PC-9 (cell line): ENCODE data around the gene CNTNAP2. TPM values are rescaled to one million over a fixed set of nuclear protein-coding genes. Genes with fewer than 3 reads are reported as not detected.

Experiments
- BruUV-seq: library from RNA; stranded (reverse); fragments of 400-500 nt; replicated peaks from 2 replicates; lab custom pipeline; 2021; lab: Mats Ljungman, UMichigan
- CTCF ChIA-PET: fragments of 300-600 bp; sonication (Branson Sonifier 250); formaldehyde crosslinking; loops from one replicate; lab custom pipeline; 2022; ENCODE audit warnings: antibody characterized with exemption; lab: Charles Lee
- POLR2A ChIA-PET: fragments of 300-600 bp; sonication (Branson Sonifier 250); formaldehyde crosslinking; loops from one replicate; lab custom pipeline; 2022; ENCODE audit warnings: antibody characterized with exemption; ENCODE audit not compliant: unreplicated experiment; lab: Charles Lee
- DNase-seq, 2 experiments: peaks; one replicate each; pipeline versions ENCODE4 v3.0.0 to v3.0.0-alpha.2; 2015 to 2022; ENCODE audit warnings: mixed read lengths in 1 of 2
- H2AFZ ChIP-seq: fragments of 200-600 bp; sonication (generic); 2 replicates; pipeline ENCODE4 v1.8.1; 2017; ENCODE audit warnings: antibody characterized with exemption
- H3F3A ChIP-seq: fragments of 200-600 bp; sonication (generic); 2 replicates; pipeline ENCODE4 v1.8.1; 2017; ENCODE audit warnings: antibody characterized with exemption, mild to moderate bottlenecking, low read depth; ENCODE audit not compliant: insufficient read depth
- H3K27ac ChIP-seq: fragments of 200-600 bp; sonication (generic); 2 replicates; pipeline ENCODE4 v1.6.1; 2016; ENCODE audit warnings: mixed run types
- H3K27me3 ChIP-seq: fragments of 200-600 bp; sonication (generic); 2 replicates; pipeline ENCODE4 v1.6.1; 2016; ENCODE audit warnings: low read depth, mixed run types; ENCODE audit not compliant: insufficient read depth
- H3K36me3 ChIP-seq: fragments of 200-600 bp; sonication (generic); 2 replicates; pipeline ENCODE4 v1.6.1; 2016; ENCODE audit warnings: low read depth, mixed run types
- H3K4me1 ChIP-seq: fragments of 200-600 bp; sonication (generic); replicated peaks from 2 replicates; pipeline ENCODE4 v1.6.1; 2016; ENCODE audit warnings: mixed run types; ENCODE audit not compliant: insufficient read depth
- H3K4me2 ChIP-seq: fragments of 200-600 bp; sonication (generic); 2 replicates; pipeline ENCODE4 v1.6.1; 2017; ENCODE audit warnings: mixed run types
- H3K4me3 ChIP-seq: fragments of 200-600 bp; sonication (generic); 2 replicates; pipeline ENCODE4 v1.6.1; 2016; ENCODE audit warnings: mixed run types
- H3K79me2 ChIP-seq: fragments of 200-600 bp; sonication (generic); 2 replicates; pipeline ENCODE4 v1.6.1; 2017; ENCODE audit warnings: low read depth, mixed run types
- H3K9me2 ChIP-seq: fragments of 200-600 bp; sonication (generic); 2 replicates; pipeline ENCODE4 v1.8.1; 2017; ENCODE audit warnings: mild to moderate bottlenecking; ENCODE audit not compliant: insufficient read depth
- H3K9me3 ChIP-seq: fragments of 200-600 bp; sonication (generic); 2 replicates; pipeline ENCODE4 v1.8.1; 2016; ENCODE audit warnings: low read depth; ENCODE audit not compliant: insufficient read depth
- H4K20me1 ChIP-seq: fragments of 200-600 bp; sonication (generic); 2 replicates; pipeline ENCODE4 v1.8.1; 2017; ENCODE audit not compliant: insufficient read depth
- CTCF ChIP-seq: fragments of 200-600 bp; sonication (generic); conservative IDR thresholded peaks from 2 replicates; pipeline ENCODE4 v1.6.1; 2017; ENCODE audit warnings: mixed run types, antibody characterized with exemption, mild to moderate bottlenecking, moderate library complexity
- EZH2 ChIP-seq: fragments of 200-600 bp; sonication (generic); IDR thresholded peaks from 2 replicates; pipeline ENCODE4 v1.8.0; 2017; ENCODE audit warnings: antibody characterized with exemption, low read depth
- intact Hi-C: fragments of 100-400 bp; cut with micrococcal nuclease; formaldehyde crosslinking; loops from one replicate; pipeline ENCODE4 v1.10.0; 2022; ENCODE audit not compliant: unreplicated experiment
- total RNA-seq: library from RNA; stranded (reverse); gene quantifications from 2 replicates; pipeline ENCODE4 v1.2.3, GENCODE V29; 2021

The CNTNAP2 gene
- total RNA-seq, 1 experiment from 2014 or later: not detected

DNA sequence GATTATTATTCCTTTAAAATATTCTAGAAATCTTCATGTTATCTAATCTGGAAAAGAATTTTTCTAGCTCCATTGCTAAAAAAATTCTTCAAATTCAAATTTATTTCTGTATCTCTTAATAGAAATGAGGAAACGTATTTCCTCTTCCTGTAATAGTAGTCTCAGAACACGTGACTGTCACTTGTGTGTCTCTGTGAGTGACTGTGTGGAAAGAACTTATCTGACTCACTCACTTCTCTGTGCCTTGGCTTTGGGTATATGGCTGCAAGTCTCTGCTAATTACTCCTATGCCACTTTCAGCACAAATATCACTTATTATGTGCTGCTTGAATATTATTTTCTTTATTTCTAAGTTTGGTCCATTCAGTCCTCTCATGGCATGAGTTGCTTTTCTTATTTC, 132.7 kb downstream of the CNTNAP2 start:
- Histone ChIP-seq H3K27me3 (peaks cover 29% of the 10 kb centered on the region), H3K79me2 (no peaks in the 10 kb centered on the region), H3K9me2 (no peaks in the 10 kb centered on the region), H3K4me2 (no peak overlapping the region), H4K20me1 (no peaks in the 10 kb centered on the region), H3K27ac (no peak overlapping the region), H3K9me3 (no peaks in the 10 kb centered on the region), H3F3A (no peaks in the 10 kb centered on the region), H3K36me3 (no peaks in the 10 kb centered on the region), H3K4me1 (no peaks in the 10 kb centered on the region), H3K4me3 (no peak overlapping the region), H2AFZ (no peak overlapping the region)
- intact Hi-C loops: no loop called here
- BruUV-seq: no TSS peak
- TF ChIP-seq EZH2 (no peak), CTCF (no peak)
- ChIA-PET CTCF (no interaction called here), POLR2A (no interaction called here)
- no peak for DNase-seq

DNA sequence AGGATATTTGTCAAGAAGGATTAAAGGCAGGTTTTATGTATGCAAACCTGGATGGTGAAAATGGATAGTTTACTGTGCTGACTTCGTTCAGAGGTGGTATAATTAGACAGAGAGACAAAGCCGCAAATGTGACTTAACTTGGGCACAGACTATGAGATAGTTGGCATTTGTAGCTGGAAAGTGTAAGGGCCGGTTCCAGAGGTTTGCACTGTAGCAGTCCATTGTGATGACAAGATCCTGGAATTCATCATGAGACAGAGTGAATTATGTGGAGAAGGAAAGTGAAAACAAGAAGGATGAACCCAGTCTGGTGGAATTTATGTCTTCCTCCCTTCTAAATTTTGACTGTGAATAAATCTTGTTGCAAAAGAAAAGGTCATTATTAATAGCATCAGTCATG, 139.0 kb downstream of the CNTNAP2 start:
- no peak for DNase-seq
- no peak overlapping the region for H3K4me3 ChIP-seq
- no peaks in the 10 kb centered on the region for H3F3A ChIP-seq
- no peaks in the 10 kb centered on the region for H3K9me2 ChIP-seq
- no peaks in the 10 kb centered on the region for H4K20me1 ChIP-seq
- no peak overlapping the region for H3K27ac ChIP-seq
- H3K4me2 ChIP-seq: no peak overlapping the region
- TF ChIP-seq EZH2: no peak
- no peak for TF ChIP-seq CTCF
- POLR2A ChIA-PET: no interaction called here
- H2AFZ ChIP-seq: no peak overlapping the region
- intact Hi-C loops: no loop called here
- H3K9me3 ChIP-seq: no peaks in the 10 kb centered on the region
- H3K4me1 ChIP-seq: no peaks in the 10 kb centered on the region
- CTCF ChIA-PET: no interaction called here
- H3K79me2 ChIP-seq: no peaks in the 10 kb centered on the region
- H3K36me3 ChIP-seq: no peaks in the 10 kb centered on the region
- no TSS peak for BruUV-seq
- H3K27me3 ChIP-seq: no peaks in the 10 kb centered on the region

GRCh38 chr7:146262527-146262926, 145.9 kb downstream of the CNTNAP2 start:
- Histone ChIP-seq H3F3A (no peaks in the 10 kb centered on the region), H3K79me2 (no peaks in the 10 kb centered on the region), H2AFZ (no peak overlapping the region), H3K4me1 (no peaks in the 10 kb centered on the region), H3K36me3 (no peaks in the 10 kb centered on the region), H3K4me3 (no peak overlapping the region), H3K4me2 (no peak overlapping the region), H3K9me3 (no peaks in the 10 kb centered on the region), H3K9me2 (no peaks in the 10 kb centered on the region), H3K27ac (no peak overlapping the region), H3K27me3 (no peaks in the 10 kb centered on the region), H4K20me1 (no peaks in the 10 kb centered on the region)
- TF ChIP-seq CTCF (no peak), EZH2 (no peak)
- DNase-seq: no peak
- no TSS peak for BruUV-seq
- ChIA-PET POLR2A (no interaction called here), CTCF (no interaction called here)
- intact Hi-C loops: no loop called here
